Fibroblast of skin of right quadriceps (primary cell): ENCODE data around the gene ANKLE1.

Experiments
- DNase-seq: peaks from one replicate; pipeline ENCODE4 v3.0.0-alpha.2; 2013

The ANKLE1 gene

DNA sequence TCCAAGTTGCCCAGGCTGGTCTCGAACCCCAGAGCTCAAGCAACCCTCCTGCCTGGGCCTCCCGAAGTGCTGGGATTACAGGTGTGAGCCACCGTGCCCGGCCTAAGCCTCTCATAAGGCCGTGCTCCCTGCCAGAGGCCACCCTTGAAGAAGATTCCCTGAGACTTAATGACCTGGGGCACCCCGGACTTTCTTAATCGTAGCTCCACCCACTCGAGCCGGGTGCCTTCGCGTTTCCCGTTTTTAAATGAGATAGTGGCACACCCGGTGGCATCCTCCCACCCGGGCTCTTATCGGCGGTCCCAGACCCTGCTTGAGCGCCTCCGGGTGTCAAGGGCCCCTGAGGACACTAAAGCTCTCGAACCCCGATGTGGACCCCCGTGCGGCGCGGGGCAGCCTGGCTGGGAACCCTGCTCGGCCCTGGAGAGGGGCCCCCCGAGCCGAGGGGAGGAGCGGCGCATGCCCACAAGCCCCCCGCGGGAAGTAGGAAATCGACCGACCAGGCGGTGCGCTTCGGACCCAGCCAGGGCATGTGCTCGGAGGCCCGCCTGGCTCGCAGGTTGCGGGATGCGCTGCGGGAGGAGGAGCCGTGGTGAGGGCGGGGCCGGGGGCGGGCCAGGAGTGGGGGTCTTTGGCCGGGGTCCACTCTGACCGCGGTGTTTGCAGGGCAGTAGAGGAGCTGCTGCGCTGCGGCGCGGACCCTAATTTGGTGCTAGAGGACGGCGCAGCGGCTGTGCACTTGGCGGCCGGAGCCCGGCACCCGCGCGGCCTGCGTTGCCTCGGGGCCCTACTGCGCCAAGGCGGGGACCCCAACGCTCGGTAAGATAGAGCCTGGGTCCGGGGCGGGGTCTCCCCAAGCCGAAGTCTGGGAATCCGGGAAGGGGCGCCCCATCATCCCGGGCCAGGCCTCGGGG, at the start of gene ANKLE1:
Gene ANKLE1 (plus strand): TSS at position 511 of the 914 bp plus-strand sequence. CDS start 20 bp downstream, at position 531.
- DNase-seq: no peak

DNA sequence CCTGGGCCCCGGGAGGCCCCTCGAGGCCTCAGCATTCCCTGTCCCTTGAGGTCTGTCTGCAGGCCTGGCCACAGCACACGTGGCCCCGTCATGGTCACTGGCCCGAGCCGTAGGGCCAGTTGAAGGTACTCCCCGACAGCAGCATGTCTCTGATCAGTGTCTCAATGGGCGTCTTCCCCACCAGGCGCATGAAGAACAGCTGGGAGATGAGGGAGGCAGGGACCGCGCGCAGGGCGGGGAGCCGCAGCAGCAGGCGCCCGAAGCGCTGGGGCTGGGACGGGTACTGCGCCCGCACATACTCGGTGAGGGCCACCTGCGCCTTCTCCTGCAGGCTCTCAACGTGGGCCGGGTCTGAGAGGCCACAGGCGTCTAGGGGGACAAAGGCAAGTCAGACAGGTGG, 49.4 kb upstream of the ANKLE1 start:
- DNase-seq: no peak

- peak; percentile 38 for DNase-seq
Observed at GRCh38 chr19:17234911-17235299, 46.8 kb upstream of the ANKLE1 start.

- peak; percentile 61 for DNase-seq
Observed at GRCh38 chr19:17235300-17235970, 46.3 kb upstream of the ANKLE1 start.

GRCh38 chr19:17235971-17236777, 45.5 kb upstream of the ANKLE1 start:
- peak; percentile 52 for DNase-seq

DNA sequence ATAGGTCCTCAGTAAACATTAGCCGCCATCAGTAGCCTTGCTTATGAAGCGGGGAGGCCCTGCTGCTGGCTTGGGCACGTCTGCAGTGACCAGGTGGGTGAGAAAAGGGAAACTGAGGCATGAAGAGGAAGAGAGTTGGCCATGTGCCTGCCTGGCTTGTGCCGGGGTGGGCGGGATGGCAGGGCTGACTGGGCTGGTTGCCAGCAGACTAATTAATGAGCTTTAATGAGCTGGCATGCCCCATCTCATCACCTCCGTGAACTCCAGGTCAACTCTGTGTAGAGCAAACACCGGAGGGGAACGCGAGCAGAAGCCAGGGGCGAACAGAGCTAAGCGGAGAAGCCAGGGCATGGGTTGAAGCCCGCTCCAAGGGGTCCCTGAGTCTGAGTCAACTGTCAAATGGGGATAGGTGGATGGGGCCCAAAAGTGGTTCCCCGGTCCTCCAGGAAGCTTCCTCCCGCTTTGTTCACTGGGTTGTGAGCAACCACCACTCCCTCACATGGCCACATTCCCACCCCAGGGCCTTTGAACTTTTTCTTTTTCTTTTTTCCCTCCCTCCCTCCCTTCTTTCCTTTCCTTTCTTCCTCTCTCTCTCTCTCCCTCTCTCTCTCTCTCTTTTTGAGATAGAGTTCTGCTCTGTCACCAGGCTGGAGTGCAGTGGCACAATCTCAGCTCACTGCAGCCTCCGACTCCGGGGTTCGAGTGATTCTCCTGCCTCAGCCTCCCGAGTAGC, 44.7 kb upstream of the ANKLE1 start:
- DNase-seq: no peak

GRCh38 chr19:17237747-17238706, 43.7 kb upstream of the ANKLE1 start:
- DNase-seq: no peak

- no peak for DNase-seq
Observed at GRCh38 chr19:17240062-17240752, 41.5 kb upstream of the ANKLE1 start.

DNA sequence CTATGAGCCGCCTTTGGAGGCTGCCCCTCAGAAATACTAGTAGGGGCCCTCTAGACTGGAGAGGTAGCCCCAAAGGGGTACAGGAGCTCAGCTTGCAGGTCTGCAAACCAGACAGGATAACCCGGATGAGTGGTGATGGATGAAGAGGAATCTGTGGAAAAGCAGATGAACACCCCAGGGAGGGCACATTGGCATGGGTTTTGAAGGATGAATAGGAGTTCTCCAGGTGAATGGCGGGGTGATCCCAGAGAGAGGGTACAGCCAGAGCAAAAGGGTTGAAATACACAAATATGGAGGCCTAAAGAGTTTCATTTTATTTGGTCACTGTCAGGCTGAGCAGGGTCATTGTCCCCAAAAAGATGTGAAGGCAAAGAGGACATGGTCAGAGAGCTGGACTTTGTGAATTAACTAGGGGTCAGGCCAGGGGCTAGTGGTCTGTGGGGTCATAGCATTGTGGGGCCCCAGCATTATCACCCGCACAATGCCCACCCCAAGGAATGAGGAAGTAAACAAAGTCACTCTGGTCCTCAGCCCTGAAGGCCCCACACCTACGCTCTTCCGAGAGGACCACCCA, 40.8 kb upstream of the ANKLE1 start:
- no peak for DNase-seq

- DNase-seq: no peak
Observed at GRCh38 chr19:17242431-17243208, 39.1 kb upstream of the ANKLE1 start.

GRCh38 chr19:17243211-17243829, 38.4 kb upstream of the ANKLE1 start:
- no peak for DNase-seq

- no peak for DNase-seq
Observed at GRCh38 chr19:17243830-17244617, 37.7 kb upstream of the ANKLE1 start.

- no peak for DNase-seq
Observed at GRCh38 chr19:17244618-17245534, 36.8 kb upstream of the ANKLE1 start.

- no peak for DNase-seq
Observed at GRCh38 chr19:17245535-17245984, 36.1 kb upstream of the ANKLE1 start, which contains the start of gene NR2F6. Gene NR2F6, minus strand, starts transcription at chr19:17245919. Its CDS starts 699 bp downstream, at chr19:17245220.

- DNase-seq: no peak
Observed at GRCh38 chr19:17246681-17247425, 34.8 kb upstream of the ANKLE1 start.
